Osteoblast (primary cell): ENCODE data around the gene PCYOX1L. TPM values are rescaled to one million over a fixed set of nuclear protein-coding genes. Genes with fewer than 3 reads are reported as not detected.
A peak's percentile ranks its signal among the peaks of the same experiment; 100 is the strongest.

Experiments
- DNase-seq: peaks from one replicate; pipeline ENCODE4 v3.0.0; 2011; ENCODE audit warnings: low spot score, mixed read lengths; ENCODE audit not compliant: insufficient read length; ENCODE audit errors: missing footprints
- H2AFZ ChIP-seq: 2 replicates; pipeline ENCODE4 v1.6.0; 2011; ENCODE audit warnings: mild to moderate bottlenecking, low read length
- H3K27ac ChIP-seq: 2 replicates; pipeline ENCODE4 v1.5.1; 2011; ENCODE audit warnings: mild to moderate bottlenecking, low read depth, low read length, moderate library complexity
- H3K27me3 ChIP-seq: 2 replicates; pipeline ENCODE4 v1.6.0; 2012; ENCODE audit warnings: mild to moderate bottlenecking, control low read depth, inconsistent platforms, low read length, moderate library complexity; ENCODE audit not compliant: insufficient read depth
- H3K36me3 ChIP-seq: 2 replicates; pipeline ENCODE4 v1.5.1; 2011; ENCODE audit warnings: mild to moderate bottlenecking, low read length, control low read depth, moderate library complexity; ENCODE audit not compliant: insufficient read depth
- H3K4me1 ChIP-seq: 2 replicates; pipeline ENCODE4 v1.5.1; 2011; ENCODE audit warnings: mild to moderate bottlenecking, low read length, control low read depth, moderate library complexity; ENCODE audit not compliant: insufficient read depth
- H3K4me2 ChIP-seq: 2 replicates; pipeline ENCODE4 v1.6.0; 2011; ENCODE audit warnings: mild to moderate bottlenecking, low read length; ENCODE audit not compliant: insufficient read depth
- H3K4me3 ChIP-seq: fragments of 200-600 bp; sonication (generic); 3 replicates; pipeline ENCODE4 v1.5.1; 2012; ENCODE audit warnings: mild to moderate bottlenecking, low read length, inconsistent platforms; ENCODE audit not compliant: insufficient read depth
- H3K79me2 ChIP-seq: 2 replicates; pipeline ENCODE4 v1.6.0; 2012; ENCODE audit warnings: mild to moderate bottlenecking, low read length, control low read depth, inconsistent platforms; ENCODE audit not compliant: insufficient read depth
- H3K9me3 ChIP-seq: 2 replicates; pipeline ENCODE4 v1.5.1; 2011; ENCODE audit warnings: low read depth, low read length, control low read depth
- H4K20me1 ChIP-seq: 2 replicates; pipeline ENCODE4 v1.6.0; 2012; ENCODE audit warnings: mild to moderate bottlenecking, low read length, control low read depth; ENCODE audit not compliant: insufficient read depth
- total RNA-seq: library from RNA; depleted of rRNA; stranded (reverse); fragments of >200 nt; gene quantifications from 2 replicates; pipeline ENCODE4 v1.2.3, GENCODE V29; 2012
- TF ChIP-seq, protein P1 (sequence below): IDR thresholded peaks from 2 replicates; pipeline ENCODE4 v1.5.1; 2011; ENCODE audit warnings: mild to moderate bottlenecking, low read depth, low read length, moderate library complexity; ENCODE audit errors: extremely low read depth

Gene PCYOX1L
- total RNA-seq, 1 donor: 4.3 TPM

DNA sequence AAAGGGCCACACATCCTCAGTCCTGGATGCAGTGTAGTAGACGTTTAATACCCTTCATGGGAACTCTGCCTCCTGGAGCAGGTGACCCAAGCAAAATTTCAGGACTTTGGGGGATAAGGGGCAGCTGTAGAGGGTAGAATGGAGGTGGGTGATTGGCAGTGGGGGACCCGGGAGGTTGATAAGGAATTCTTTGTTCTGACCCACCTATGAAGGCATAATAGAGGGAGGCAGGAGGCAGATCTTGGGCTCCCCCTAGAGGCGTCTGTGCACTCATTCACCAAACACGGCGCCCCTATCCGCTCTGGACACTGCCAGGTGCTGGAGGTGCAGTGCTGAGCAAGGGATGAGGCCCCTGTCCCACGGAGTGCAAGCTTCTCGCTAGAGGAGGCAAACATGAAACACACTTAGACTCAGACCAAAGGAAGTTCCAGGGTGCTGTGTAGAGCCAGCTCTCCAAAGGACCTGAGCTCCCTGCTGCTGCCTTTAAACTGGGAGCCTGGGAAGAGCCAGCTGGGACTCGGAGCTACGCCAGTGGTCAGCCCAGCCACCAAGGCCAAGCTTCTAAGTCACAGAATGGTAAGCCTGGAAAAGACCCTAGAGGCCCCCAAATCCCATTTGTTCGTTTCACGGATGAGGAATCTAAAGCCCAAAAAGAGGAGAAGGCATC lies 13.6 kb downstream of the PCYOX1L start:
- no peak overlapping the region for H3K4me2 ChIP-seq

DNA sequence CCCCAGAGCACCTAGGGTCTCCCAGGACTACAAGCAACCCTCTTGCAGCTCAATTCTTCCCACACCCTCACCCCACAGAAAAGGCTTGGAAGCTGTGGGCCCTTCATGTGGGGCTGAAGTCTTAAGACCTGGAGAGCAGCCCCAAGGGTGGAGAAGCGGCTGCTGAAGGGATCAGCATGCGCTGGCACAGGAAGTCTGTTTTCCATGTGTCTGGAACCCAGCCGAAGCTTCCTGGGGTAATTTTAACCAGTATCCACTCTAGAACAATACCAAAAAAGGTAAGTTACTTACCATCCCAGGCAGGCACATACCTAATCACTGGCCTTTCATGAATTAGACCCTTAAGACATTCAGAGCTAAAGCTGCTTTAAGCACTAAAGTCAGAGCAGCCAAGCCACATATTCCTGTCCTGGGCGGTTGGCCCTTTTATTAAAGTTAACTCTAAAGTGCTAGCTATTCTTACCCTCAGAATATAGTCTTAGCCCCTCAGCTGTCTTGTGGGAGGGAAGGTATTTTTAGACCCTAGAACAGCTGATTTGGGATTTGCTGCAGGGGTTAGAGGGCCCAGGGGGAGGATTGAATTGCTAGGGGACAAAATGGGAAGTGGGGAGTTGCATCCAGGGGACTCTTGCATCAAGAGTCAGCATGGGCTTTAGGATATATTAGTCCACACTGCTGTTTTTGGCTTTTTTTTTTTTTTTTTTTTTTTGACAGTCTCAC lies 14.4 kb downstream of the PCYOX1L start:
- TF ChIP-seq, protein P1, sequence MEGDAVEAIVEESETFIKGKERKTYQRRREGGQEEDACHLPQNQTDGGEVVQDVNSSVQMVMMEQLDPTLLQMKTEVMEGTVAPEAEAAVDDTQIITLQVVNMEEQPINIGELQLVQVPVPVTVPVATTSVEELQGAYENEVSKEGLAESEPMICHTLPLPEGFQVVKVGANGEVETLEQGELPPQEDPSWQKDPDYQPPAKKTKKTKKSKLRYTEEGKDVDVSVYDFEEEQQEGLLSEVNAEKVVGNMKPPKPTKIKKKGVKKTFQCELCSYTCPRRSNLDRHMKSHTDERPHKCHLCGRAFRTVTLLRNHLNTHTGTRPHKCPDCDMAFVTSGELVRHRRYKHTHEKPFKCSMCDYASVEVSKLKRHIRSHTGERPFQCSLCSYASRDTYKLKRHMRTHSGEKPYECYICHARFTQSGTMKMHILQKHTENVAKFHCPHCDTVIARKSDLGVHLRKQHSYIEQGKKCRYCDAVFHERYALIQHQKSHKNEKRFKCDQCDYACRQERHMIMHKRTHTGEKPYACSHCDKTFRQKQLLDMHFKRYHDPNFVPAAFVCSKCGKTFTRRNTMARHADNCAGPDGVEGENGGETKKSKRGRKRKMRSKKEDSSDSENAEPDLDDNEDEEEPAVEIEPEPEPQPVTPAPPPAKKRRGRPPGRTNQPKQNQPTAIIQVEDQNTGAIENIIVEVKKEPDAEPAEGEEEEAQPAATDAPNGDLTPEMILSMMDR: no peak
- Histone ChIP-seq H3K27me3 (peaks cover 6% of the 10 kb centered on the region), H3K9me3 (no peaks in the 10 kb centered on the region), H4K20me1 (no peaks in the 10 kb centered on the region), H3K79me2 (no peaks in the 10 kb centered on the region), H3K4me2 (no peak overlapping the region), H3K27ac (no peak overlapping the region), H3K36me3 (no peaks in the 10 kb centered on the region), H3K4me3 (no peak overlapping the region), H2AFZ (no peak overlapping the region), H3K4me1 (no peaks in the 10 kb centered on the region)
- DNase-seq: no peak

More for the DNA sequence above, 13.6 kb downstream of the PCYOX1L start:
- Histone ChIP-seq H3K4me3 (no peak overlapping the region), H2AFZ (no peak overlapping the region), H3K27me3 (peaks cover 6% of the 10 kb centered on the region), H3K27ac (no peak overlapping the region), H3K9me3 (no peaks in the 10 kb centered on the region), H3K79me2 (no peaks in the 10 kb centered on the region), H4K20me1 (no peaks in the 10 kb centered on the region), H3K4me1 (no peaks in the 10 kb centered on the region), H3K36me3 (no peaks in the 10 kb centered on the region)
- peak; percentile 95 for DNase-seq
- TF ChIP-seq, protein P1: peak; percentile 89

DNA sequence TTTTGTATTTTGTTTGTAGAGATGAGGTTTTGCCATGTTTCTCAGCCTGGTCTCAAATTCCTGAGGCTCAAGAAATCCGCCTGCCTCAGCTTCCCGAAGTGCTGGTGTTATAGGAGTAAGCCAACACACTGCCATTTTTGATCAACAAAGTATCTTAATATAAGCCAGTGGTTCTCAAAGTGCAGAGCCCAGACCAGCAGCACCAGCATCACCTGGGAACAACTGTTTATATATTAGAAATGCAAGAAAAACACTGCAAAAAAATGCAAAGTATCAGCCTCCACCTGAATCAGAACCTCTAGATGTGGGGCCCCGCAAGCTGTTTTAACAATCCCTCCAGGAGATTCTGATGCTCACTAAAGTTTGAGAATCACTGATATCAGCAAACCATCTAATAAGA lies 15.1 kb downstream of the PCYOX1L start:
- no peaks in the 10 kb centered on the region for H3K79me2 ChIP-seq
- no peak overlapping the region for H3K4me2 ChIP-seq
- H3K4me3 ChIP-seq: no peak overlapping the region
- H3K9me3 ChIP-seq: no peaks in the 10 kb centered on the region
- H3K27ac ChIP-seq: no peak overlapping the region
- H3K27me3 ChIP-seq: peaks cover 6% of the 10 kb centered on the region
- no peaks in the 10 kb centered on the region for H4K20me1 ChIP-seq
- no peaks in the 10 kb centered on the region for H3K36me3 ChIP-seq
- TF ChIP-seq, protein P1: no peak
- H3K4me1 ChIP-seq: no peaks in the 10 kb centered on the region
- no peak overlapping the region for H2AFZ ChIP-seq
- DNase-seq: peak; percentile 17

DNA sequence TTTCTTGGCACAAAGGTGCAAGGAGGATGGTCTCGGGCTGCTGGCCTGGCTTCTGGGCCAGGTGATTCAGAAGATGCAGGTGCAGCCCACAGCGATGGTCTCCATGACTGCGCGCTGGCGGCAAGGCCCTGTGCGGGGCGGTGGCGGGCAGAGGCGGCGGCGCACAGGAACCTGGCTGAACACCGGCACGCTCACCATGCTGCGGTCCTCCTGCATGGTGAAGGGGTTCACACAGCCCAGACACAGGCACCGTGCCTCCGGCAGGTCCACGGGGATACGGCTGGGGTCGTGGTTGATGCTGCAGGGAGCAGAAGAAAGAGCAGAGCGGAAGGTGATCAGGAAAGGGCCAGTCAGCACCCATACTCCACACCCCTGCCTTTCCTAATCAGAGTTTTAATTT lies 16.5 kb downstream of the PCYOX1L start:
- no peak overlapping the region for H3K27ac ChIP-seq
- H3K36me3 ChIP-seq: no peaks in the 10 kb centered on the region
- peak; percentile 25 for DNase-seq

More for the DNA sequence above, 16.5 kb downstream of the PCYOX1L start:
- no peaks in the 10 kb centered on the region for H3K9me3 ChIP-seq
- H3K4me3 ChIP-seq: no peak overlapping the region
- H3K27me3 ChIP-seq: peaks cover 6% of the 10 kb centered on the region
- TF ChIP-seq, protein P1: no peak
- H4K20me1 ChIP-seq: no peaks in the 10 kb centered on the region
- H3K4me1 ChIP-seq: no peaks in the 10 kb centered on the region
- H3K4me2 ChIP-seq: no peak overlapping the region
- H2AFZ ChIP-seq: no peak overlapping the region
- H3K79me2 ChIP-seq: no peaks in the 10 kb centered on the region
